ENCODE data around the gene DNM1L. TPM values are rescaled to one million over a fixed set of nuclear protein-coding genes. Genes with fewer than 3 reads are reported as not detected.

The DNM1L gene
- total and polyA plus RNA-seq, 9 of the 15 experiments (the other 6 are each of a cell fraction or from before 2014, with no cell fraction given): 24.1 to 82.8 (median 61.5) TPM

GRCh38 chr12:32679091-32679919 is at the start of gene DNM1L (continued):
- TF ChIP-seq, protein P1, sequence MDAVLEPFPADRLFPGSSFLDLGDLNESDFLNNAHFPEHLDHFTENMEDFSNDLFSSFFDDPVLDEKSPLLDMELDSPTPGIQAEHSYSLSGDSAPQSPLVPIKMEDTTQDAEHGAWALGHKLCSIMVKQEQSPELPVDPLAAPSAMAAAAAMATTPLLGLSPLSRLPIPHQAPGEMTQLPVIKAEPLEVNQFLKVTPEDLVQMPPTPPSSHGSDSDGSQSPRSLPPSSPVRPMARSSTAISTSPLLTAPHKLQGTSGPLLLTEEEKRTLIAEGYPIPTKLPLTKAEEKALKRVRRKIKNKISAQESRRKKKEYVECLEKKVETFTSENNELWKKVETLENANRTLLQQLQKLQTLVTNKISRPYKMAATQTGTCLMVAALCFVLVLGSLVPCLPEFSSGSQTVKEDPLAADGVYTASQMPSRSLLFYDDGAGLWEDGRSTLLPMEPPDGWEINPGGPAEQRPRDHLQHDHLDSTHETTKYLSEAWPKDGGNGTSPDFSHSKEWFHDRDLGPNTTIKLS (IDR thresholded peaks at IDR 0.05; ENCODE audit: borderline replicate concordance, low read depth): peak; percentile 76; the same call in 1 of the 2 replicates
- TF ChIP-seq BACH1 (tag; IDR thresholded peaks at IDR 0.05): no peak
- no peak for TF ChIP-seq NCOA4 (IDR thresholded peaks at IDR 0.05; ENCODE audit: partially characterized antibody)
- TF ChIP-seq ZNF699 (CRISPR knock-in tag; IDR thresholded peaks at IDR 0.05; ENCODE audit: insufficient replicate concordance): no peak
- peak; percentile 34; the same call in 1 of the 2 replicates for TF ChIP-seq NKRF (IDR thresholded peaks at IDR 0.05; ENCODE audit: borderline replicate concordance)
- no peak for TF ChIP-seq ZNF518B (CRISPR knock-in tag; IDR thresholded peaks at IDR 0.05)
- TF ChIP-seq CREBBP (IDR thresholded peaks at IDR 0.05; ENCODE audit: low read depth, low read length): no peak
- TF ChIP-seq ZNF695 (CRISPR knock-in tag; IDR thresholded peaks at IDR 0.05): no peak
- TF ChIP-seq HIVEP1 (CRISPR knock-in tag; IDR thresholded peaks at IDR 0.05): no peak
- no peak for TF ChIP-seq DIDO1 (tag; IDR thresholded peaks at IDR 0.05; ENCODE audit: low read depth)
- TF ChIP-seq KDM5B (IDR thresholded peaks at IDR 0.05; ENCODE audit: insufficient replicate concordance, low read depth, low read length): peak; percentile 91
- TF ChIP-seq JUN (IDR thresholded peaks at IDR 0.05; ENCODE audit: borderline replicate concordance, low read depth, low read length): peak; percentile 34; the same call in 1 of the 2 replicates
- no peak for TF ChIP-seq JUN (CRISPR knock-in tag; IDR thresholded peaks at IDR 0.05; ENCODE audit: borderline replicate concordance)
- no peak for TF ChIP-seq SIRT6 (IDR thresholded peaks at IDR 0.05; ENCODE audit: low read depth, low read length)
- TF ChIP-seq MAX (CRISPR knock-in tag; IDR thresholded peaks at IDR 0.05): peak; percentile 73; the same call in 1 of the 2 replicates
- TF ChIP-seq, protein P2, sequence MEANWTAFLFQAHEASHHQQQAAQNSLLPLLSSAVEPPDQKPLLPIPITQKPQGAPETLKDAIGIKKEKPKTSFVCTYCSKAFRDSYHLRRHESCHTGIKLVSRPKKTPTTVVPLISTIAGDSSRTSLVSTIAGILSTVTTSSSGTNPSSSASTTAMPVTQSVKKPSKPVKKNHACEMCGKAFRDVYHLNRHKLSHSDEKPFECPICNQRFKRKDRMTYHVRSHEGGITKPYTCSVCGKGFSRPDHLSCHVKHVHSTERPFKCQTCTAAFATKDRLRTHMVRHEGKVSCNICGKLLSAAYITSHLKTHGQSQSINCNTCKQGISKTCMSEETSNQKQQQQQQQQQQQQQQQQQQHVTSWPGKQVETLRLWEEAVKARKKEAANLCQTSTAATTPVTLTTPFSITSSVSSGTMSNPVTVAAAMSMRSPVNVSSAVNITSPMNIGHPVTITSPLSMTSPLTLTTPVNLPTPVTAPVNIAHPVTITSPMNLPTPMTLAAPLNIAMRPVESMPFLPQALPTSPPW (CRISPR knock-in tag; IDR thresholded peaks at IDR 0.05): peak; percentile 88
